ENCODE results near the gene C12orf60.

DNA sequence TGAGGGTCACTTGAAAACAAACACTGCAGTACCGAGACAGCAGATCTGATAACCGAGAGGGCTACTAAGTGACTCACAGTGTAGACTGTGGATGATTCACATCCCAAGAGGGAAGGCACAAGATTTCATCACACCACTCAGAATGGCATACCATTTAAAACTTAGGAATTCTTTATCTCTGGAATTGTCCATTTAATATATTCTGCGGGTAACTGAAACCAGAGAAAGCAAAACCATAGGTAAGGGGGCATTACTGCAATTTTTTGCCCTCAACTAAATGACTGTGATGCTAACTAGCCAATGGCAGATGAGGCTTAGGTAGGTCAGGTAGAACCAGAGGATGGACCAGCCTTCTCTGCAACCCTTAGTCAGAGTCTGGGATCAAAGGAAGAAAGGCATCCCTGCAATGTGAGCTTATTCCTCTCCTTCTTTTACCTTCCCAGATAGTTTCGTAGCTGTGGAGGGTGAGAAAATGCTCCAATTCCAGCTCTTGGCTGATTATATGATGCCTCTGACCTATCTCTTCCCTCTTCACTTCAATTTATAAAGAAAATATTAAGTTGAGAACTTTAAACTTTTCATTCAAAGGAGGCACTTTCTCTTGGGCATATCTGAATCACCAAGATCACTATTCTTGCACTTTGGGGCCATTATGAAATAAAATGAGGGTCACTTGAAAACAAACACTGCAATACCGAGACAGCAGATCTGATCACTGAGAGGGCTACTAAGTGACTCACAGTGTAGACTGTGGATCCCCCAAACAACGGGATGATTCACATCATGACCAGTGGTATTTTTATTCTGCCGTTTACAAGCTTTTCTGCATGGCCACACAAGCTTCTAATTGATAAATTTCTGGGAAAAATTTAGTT is 33.1 kb downstream of the C12orf60 start:
- TF ChIP-seq EP300 (IDR thresholded peaks at IDR 0.05; ENCODE audit: borderline replicate concordance) (no peak), ZBTB7A (IDR thresholded peaks at IDR 0.05; ENCODE audit: low read depth) (no peak), TCF12 (IDR thresholded peaks at IDR 0.05; ENCODE audit: low read depth) (no peak), CREB1 (IDR thresholded peaks at IDR 0.05; ENCODE audit: low read depth) (no peak), RAD21 (IDR thresholded peaks at IDR 0.05; ENCODE audit: low read depth) (no peak), TEAD4 (IDR thresholded peaks at IDR 0.05) (no peak), EGR1 (IDR thresholded peaks at IDR 0.05) (no peak), YY1 (IDR thresholded peaks at IDR 0.05; ENCODE audit: low read depth) (no peak)
- TF ChIP-seq, protein P1, sequence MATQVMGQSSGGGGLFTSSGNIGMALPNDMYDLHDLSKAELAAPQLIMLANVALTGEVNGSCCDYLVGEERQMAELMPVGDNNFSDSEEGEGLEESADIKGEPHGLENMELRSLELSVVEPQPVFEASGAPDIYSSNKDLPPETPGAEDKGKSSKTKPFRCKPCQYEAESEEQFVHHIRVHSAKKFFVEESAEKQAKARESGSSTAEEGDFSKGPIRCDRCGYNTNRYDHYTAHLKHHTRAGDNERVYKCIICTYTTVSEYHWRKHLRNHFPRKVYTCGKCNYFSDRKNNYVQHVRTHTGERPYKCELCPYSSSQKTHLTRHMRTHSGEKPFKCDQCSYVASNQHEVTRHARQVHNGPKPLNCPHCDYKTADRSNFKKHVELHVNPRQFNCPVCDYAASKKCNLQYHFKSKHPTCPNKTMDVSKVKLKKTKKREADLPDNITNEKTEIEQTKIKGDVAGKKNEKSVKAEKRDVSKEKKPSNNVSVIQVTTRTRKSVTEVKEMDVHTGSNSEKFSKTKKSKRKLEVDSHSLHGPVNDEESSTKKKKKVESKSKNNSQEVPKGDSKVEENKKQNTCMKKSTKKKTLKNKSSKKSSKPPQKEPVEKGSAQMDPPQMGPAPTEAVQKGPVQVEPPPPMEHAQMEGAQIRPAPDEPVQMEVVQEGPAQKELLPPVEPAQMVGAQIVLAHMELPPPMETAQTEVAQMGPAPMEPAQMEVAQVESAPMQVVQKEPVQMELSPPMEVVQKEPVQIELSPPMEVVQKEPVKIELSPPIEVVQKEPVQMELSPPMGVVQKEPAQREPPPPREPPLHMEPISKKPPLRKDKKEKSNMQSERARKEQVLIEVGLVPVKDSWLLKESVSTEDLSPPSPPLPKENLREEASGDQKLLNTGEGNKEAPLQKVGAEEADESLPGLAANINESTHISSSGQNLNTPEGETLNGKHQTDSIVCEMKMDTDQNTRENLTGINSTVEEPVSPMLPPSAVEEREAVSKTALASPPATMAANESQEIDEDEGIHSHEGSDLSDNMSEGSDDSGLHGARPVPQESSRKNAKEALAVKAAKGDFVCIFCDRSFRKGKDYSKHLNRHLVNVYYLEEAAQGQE (IDR thresholded peaks at IDR 0.05; ENCODE audit: low read depth), result no peak
- TF ChIP-seq, protein P2, sequence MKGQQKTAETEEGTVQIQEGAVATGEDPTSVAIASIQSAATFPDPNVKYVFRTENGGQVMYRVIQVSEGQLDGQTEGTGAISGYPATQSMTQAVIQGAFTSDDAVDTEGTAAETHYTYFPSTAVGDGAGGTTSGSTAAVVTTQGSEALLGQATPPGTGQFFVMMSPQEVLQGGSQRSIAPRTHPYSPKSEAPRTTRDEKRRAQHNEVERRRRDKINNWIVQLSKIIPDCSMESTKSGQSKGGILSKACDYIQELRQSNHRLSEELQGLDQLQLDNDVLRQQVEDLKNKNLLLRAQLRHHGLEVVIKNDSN (IDR thresholded peaks at IDR 0.05), result no peak
- TF ChIP-seq, protein P3, sequence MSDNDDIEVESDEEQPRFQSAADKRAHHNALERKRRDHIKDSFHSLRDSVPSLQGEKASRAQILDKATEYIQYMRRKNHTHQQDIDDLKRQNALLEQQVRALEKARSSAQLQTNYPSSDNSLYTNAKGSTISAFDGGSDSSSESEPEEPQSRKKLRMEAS (IDR thresholded peaks at IDR 0.05), result no peak

Data from Ishikawa (cell line).